ENCODE measurements around the gene RREB1.
"Not testable (repeated sequence)": the region's sequence is repeated elsewhere in the genome, so short reads cannot be mapped to it uniquely, and the experiment has no call there.

The RREB1 gene

DNA sequence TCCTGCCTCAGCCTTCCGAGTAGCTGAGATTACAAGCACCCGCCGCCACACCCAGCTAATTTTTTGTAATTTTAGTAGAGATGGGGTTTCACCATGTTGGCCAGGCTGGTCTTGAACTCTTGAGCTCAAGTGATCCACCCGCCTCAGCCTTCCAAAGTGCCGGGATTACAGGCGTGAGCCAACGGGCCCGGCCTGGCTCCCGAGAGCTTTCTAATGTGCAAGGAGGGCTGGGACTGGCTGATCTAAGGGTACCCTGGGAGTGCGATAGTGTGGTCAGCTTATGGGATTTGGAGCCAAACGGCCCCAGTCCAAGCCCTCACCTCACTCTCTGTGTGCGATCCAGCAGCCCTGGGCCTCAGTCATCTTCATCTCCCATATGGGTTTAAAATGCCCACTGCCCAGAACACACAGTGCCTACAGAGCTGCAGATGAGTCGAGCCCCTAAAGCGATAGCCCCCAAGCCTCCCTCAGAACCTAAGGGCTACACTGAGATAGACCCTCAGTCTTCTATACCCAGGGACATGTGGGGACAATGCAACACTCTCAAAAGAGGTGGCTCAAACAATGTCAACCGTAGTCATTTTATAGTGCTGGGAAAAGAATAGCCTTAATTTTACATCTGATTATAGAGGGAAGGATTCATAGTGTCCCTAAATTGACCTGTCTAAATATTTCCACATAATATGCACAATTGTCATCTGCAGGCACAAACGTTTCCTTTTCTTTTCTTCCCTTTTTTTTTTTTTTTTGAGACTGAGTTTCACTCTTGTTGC is 155.2 kb downstream of the RREB1 start:
- Histone ChIP-seq H3K27me3 (replicated peaks; ENCODE audit: control insufficient read depth, insufficient read depth, low read length) (no peaks in the 10 kb centered on the region), H3K4me3 (replicated peaks; ENCODE audit: low read depth, low read length) (no peak overlapping the region), H3K36me3 (ENCODE audit: control insufficient read depth, insufficient read depth, low read length) (no peaks in the 10 kb centered on the region)
- no peak for DNase-seq (ENCODE audit: extremely low read depth, insufficient read length)
- TF ChIP-seq CTCF (IDR thresholded peaks at IDR 0.05; ENCODE audit: insufficient read depth, low read length, poor library complexity, severe bottlenecking): no peak

DNA sequence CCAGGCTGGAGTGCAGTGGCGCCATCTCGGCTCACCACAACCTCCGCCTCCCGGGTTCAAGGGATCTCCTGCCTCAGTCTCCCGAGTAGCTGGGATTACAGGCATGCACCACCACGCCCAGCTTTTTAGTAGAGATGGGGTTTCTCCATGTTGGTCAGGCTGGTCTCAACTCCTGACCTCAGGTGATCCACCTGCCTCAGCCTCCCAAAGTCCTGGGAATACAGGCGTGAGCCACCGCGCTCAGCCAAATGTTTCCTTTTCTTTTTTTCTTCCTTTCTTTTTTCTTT is 155.7 kb downstream of the RREB1 start:
- not testable (repeated sequence) for H3K4me3 ChIP-seq (replicated peaks; ENCODE audit: low read depth, low read length); H3K36me3 ChIP-seq (ENCODE audit: control insufficient read depth, insufficient read depth, low read length); H3K27me3 ChIP-seq (replicated peaks; ENCODE audit: control insufficient read depth, insufficient read depth, low read length); DNase-seq (ENCODE audit: extremely low read depth, insufficient read length)

GRCh38 chr6:7264041-7264440 is 156.3 kb downstream of the RREB1 start:
- no peak for DNase-seq (ENCODE audit: extremely low read depth, insufficient read length)
- H3K36me3 ChIP-seq (ENCODE audit: control insufficient read depth, insufficient read depth, low read length): no peaks in the 10 kb centered on the region
- no peak for TF ChIP-seq CTCF (IDR thresholded peaks at IDR 0.05; ENCODE audit: insufficient read depth, low read length, poor library complexity, severe bottlenecking)
- no peaks in the 10 kb centered on the region for H3K27me3 ChIP-seq (replicated peaks; ENCODE audit: control insufficient read depth, insufficient read depth, low read length)
- H3K4me3 ChIP-seq (replicated peaks; ENCODE audit: low read depth, low read length): no peak overlapping the region

GRCh38 chr6:7264686-7265384 is 157.1 kb downstream of the RREB1 start:
- Histone ChIP-seq H3K27me3 (replicated peaks; ENCODE audit: control insufficient read depth, insufficient read depth, low read length) (no peaks in the 10 kb centered on the region), H3K4me3 (replicated peaks; ENCODE audit: low read depth, low read length) (no peak overlapping the region), H3K36me3 (ENCODE audit: control insufficient read depth, insufficient read depth, low read length) (no peaks in the 10 kb centered on the region)
- TF ChIP-seq CTCF (IDR thresholded peaks at IDR 0.05; ENCODE audit: insufficient read depth, low read length, poor library complexity, severe bottlenecking): no peak
- no peak for DNase-seq (ENCODE audit: extremely low read depth, insufficient read length)

GRCh38 chr6:7265385-7265726 is 157.6 kb downstream of the RREB1 start:
- H3K27me3 ChIP-seq (replicated peaks; ENCODE audit: control insufficient read depth, insufficient read depth, low read length); H3K36me3 ChIP-seq (ENCODE audit: control insufficient read depth, insufficient read depth, low read length); DNase-seq (ENCODE audit: extremely low read depth, insufficient read length); H3K4me3 ChIP-seq (replicated peaks; ENCODE audit: low read depth, low read length): not testable (repeated sequence)

DNA sequence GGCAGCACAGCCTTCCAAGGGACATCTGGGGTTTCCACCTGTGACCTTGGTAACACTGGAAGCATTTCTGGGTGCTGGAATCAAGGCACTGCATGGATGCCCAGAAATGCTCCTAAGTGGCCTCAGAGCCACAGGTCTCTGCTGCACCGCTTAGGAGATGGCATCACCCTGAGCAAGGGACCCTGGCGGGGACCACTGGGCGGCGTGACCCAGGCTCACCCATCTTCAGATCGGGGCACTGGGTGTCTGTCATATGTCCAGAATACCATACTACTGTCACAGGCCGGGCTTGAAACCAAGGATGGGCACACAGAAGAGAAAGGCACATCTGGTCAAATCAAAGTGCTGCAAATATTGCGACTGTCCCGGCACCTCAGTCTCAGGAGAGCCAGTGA is 159.3 kb downstream of the RREB1 start:
- no peaks in the 10 kb centered on the region for H3K36me3 ChIP-seq (ENCODE audit: control insufficient read depth, insufficient read depth, low read length)
- DNase-seq (ENCODE audit: extremely low read depth, insufficient read length): no peak
- TF ChIP-seq CTCF (IDR thresholded peaks at IDR 0.05; ENCODE audit: insufficient read depth, low read length, poor library complexity, severe bottlenecking): no peak

More for the DNA sequence above, 159.3 kb downstream of the RREB1 start:
- H3K4me3 ChIP-seq (replicated peaks; ENCODE audit: low read depth, low read length): no peak overlapping the region
- H3K27me3 ChIP-seq (replicated peaks; ENCODE audit: control insufficient read depth, insufficient read depth, low read length): no peaks in the 10 kb centered on the region; the same call in 1 of the 2 replicates
